Ishikawa (cell line): ENCODE data around the gene MX1.

Experiments used
- CEBPB ChIP-seq: IDR thresholded peaks from 2 replicates; pipeline ENCODE4 v1.6.1; 2012
- CREB1 ChIP-seq: IDR thresholded peaks from 2 replicates; pipeline ENCODE4 v1.6.1; 2012; ENCODE audit warnings: low read depth
- EGR1 ChIP-seq: IDR thresholded peaks from 2 replicates; pipeline ENCODE4 v1.6.1; 2012
- EP300 ChIP-seq: IDR thresholded peaks from 2 replicates; pipeline ENCODE4 v1.6.1; 2012; ENCODE audit warnings: borderline replicate concordance
- FOXM1 ChIP-seq: IDR thresholded peaks from 2 replicates; pipeline ENCODE4 v1.6.1; 2012; ENCODE audit warnings: low read depth, borderline replicate concordance
- NFIC ChIP-seq: IDR thresholded peaks from 2 replicates; pipeline ENCODE4 v1.6.1; 2012
- RAD21 ChIP-seq: IDR thresholded peaks from 2 replicates; pipeline ENCODE4 v1.6.1; 2012; ENCODE audit warnings: low read depth
- TAF1 ChIP-seq: IDR thresholded peaks from 2 replicates; pipeline ENCODE4 v1.6.1; 2012; ENCODE audit warnings: low read depth, mild to moderate bottlenecking
- TCF12 ChIP-seq: IDR thresholded peaks from 2 replicates; pipeline ENCODE4 v1.6.1; 2012; ENCODE audit warnings: low read depth
- TEAD4 ChIP-seq: IDR thresholded peaks from 2 replicates; pipeline ENCODE4 v1.6.1; 2012
- YY1 ChIP-seq: IDR thresholded peaks from 2 replicates; pipeline ENCODE4 v1.6.1; 2012; ENCODE audit warnings: low read depth
- TF ChIP-seq, protein P1 (sequence below): IDR thresholded peaks from 2 replicates; pipeline ENCODE4 v1.6.1; 2012
- TF ChIP-seq, protein P2 (sequence below): IDR thresholded peaks from 2 replicates; pipeline ENCODE4 v1.6.1; 2012; ENCODE audit warnings: low read depth, mild to moderate bottlenecking
- TF ChIP-seq, protein P3 (sequence below): IDR thresholded peaks from 2 replicates; pipeline ENCODE4 v1.6.1; 2012

DNA sequence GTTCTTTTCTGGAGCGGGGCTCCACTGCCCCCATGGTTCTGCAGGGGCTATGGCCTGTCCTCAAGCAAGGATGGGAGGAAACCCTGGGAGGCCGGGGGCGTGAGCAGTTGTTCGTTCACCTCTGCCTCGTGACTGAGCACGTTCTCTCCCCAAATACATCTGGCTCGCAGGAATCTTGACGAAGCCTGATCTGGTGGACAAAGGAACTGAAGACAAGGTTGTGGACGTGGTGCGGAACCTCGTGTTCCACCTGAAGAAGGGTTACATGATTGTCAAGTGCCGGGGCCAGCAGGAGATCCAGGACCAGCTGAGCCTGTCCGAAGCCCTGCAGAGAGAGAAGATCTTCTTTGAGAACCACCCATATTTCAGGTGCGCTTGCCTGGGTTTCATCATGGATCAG, 15.5 kb downstream of the MX1 start:
- no peak for TF ChIP-seq CEBPB
- TF ChIP-seq EP300, result no peak
- TF ChIP-seq, protein P1, sequence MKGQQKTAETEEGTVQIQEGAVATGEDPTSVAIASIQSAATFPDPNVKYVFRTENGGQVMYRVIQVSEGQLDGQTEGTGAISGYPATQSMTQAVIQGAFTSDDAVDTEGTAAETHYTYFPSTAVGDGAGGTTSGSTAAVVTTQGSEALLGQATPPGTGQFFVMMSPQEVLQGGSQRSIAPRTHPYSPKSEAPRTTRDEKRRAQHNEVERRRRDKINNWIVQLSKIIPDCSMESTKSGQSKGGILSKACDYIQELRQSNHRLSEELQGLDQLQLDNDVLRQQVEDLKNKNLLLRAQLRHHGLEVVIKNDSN, result no peak
- TF ChIP-seq, protein P2, sequence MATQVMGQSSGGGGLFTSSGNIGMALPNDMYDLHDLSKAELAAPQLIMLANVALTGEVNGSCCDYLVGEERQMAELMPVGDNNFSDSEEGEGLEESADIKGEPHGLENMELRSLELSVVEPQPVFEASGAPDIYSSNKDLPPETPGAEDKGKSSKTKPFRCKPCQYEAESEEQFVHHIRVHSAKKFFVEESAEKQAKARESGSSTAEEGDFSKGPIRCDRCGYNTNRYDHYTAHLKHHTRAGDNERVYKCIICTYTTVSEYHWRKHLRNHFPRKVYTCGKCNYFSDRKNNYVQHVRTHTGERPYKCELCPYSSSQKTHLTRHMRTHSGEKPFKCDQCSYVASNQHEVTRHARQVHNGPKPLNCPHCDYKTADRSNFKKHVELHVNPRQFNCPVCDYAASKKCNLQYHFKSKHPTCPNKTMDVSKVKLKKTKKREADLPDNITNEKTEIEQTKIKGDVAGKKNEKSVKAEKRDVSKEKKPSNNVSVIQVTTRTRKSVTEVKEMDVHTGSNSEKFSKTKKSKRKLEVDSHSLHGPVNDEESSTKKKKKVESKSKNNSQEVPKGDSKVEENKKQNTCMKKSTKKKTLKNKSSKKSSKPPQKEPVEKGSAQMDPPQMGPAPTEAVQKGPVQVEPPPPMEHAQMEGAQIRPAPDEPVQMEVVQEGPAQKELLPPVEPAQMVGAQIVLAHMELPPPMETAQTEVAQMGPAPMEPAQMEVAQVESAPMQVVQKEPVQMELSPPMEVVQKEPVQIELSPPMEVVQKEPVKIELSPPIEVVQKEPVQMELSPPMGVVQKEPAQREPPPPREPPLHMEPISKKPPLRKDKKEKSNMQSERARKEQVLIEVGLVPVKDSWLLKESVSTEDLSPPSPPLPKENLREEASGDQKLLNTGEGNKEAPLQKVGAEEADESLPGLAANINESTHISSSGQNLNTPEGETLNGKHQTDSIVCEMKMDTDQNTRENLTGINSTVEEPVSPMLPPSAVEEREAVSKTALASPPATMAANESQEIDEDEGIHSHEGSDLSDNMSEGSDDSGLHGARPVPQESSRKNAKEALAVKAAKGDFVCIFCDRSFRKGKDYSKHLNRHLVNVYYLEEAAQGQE, result no peak
- no peak for TF ChIP-seq CREB1
- no peak for TF ChIP-seq TAF1
- no peak for TF ChIP-seq FOXM1
- no peak for TF ChIP-seq YY1
- TF ChIP-seq NFIC, result no peak
- no peak for TF ChIP-seq EGR1
- TF ChIP-seq TCF12, result no peak
- TF ChIP-seq, protein P3, sequence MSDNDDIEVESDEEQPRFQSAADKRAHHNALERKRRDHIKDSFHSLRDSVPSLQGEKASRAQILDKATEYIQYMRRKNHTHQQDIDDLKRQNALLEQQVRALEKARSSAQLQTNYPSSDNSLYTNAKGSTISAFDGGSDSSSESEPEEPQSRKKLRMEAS, result no peak
- TF ChIP-seq TEAD4, result no peak
- TF ChIP-seq RAD21, result no peak
